GM18858 (cell line): ENCODE data around the gene SLC31A1.

ENCODE experiments used
- ATAC-seq: cut with Tn5 transposase; IDR thresholded peaks from one replicate; pipeline ENCODE4 v1.9.1; 2021; ENCODE audit not compliant: unreplicated experiment

Gene SLC31A1

GRCh38 chr9:113221003-113221799 lies at the start of gene SLC31A1, which contains the start of gene FKBP15:
SLC31A1 (plus strand) TSS chr9:113221544; CDS start chr9:113256149, 34,605 bp downstream.
FKBP15 (minus strand) TSS chr9:113221277; CDS start chr9:113221243, 34 bp downstream.
- ATAC-seq: peak; percentile 74

- ATAC-seq: no peak
These were observed 48.0 kb upstream of the SLC31A1 start for GRCh38 chr9:113173341-113173740.

- ATAC-seq: no peak
These were observed 44.5 kb upstream of the SLC31A1 start for GRCh38 chr9:113176803-113177202.

GRCh38 chr9:113177251-113177650 lies 44.1 kb upstream of the SLC31A1 start:
- no peak for ATAC-seq

- ATAC-seq: no peak
These were observed 43.3 kb upstream of the SLC31A1 start for GRCh38 chr9:113178087-113178486.

GRCh38 chr9:113179839-113180238 lies 41.5 kb upstream of the SLC31A1 start:
- peak; percentile 51 for ATAC-seq

GRCh38 chr9:113181165-113181564 lies 40.2 kb upstream of the SLC31A1 start:
- ATAC-seq: no peak

GRCh38 chr9:113183956-113184488 lies 37.3 kb upstream of the SLC31A1 start:
- no peak for ATAC-seq

GRCh38 chr9:113184539-113184938 lies 36.8 kb upstream of the SLC31A1 start:
- ATAC-seq: no peak

- no peak for ATAC-seq
These were observed 36.1 kb upstream of the SLC31A1 start for GRCh38 chr9:113185271-113185670.

GRCh38 chr9:113186137-113186755 lies 35.1 kb upstream of the SLC31A1 start:
- no peak for ATAC-seq

- no peak for ATAC-seq
These were observed 33.3 kb upstream of the SLC31A1 start for GRCh38 chr9:113187929-113188595.

GRCh38 chr9:113192455-113192854 lies 28.9 kb upstream of the SLC31A1 start:
- no peak for ATAC-seq

GRCh38 chr9:113199683-113200329 lies 21.5 kb upstream of the SLC31A1 start:
- no peak for ATAC-seq

- no peak for ATAC-seq
These were observed 15.9 kb upstream of the SLC31A1 start for GRCh38 chr9:113205432-113205831.

GRCh38 chr9:113205861-113206260 lies 15.5 kb upstream of the SLC31A1 start:
- ATAC-seq: no peak

- ATAC-seq: no peak
These were observed 10.5 kb upstream of the SLC31A1 start for GRCh38 chr9:113210815-113211214.

GRCh38 chr9:113215132-113215531 lies 6.2 kb upstream of the SLC31A1 start:
- ATAC-seq: no peak

- no peak for ATAC-seq
These were observed 4.9 kb upstream of the SLC31A1 start for GRCh38 chr9:113216406-113216805.

- ATAC-seq: peak; percentile 36
These were observed 2.0 kb upstream of the SLC31A1 start for GRCh38 chr9:113219186-113219936.
